ENCODE results near the gene FEM1C. TPM values are rescaled to one million over a fixed set of nuclear protein-coding genes. Genes with fewer than 3 reads are reported as not detected.

FEM1C gene
- total RNA-seq, 4 donors from 2014 or later, result 18.9 to 39.4 (median 33.7) TPM

DNA sequence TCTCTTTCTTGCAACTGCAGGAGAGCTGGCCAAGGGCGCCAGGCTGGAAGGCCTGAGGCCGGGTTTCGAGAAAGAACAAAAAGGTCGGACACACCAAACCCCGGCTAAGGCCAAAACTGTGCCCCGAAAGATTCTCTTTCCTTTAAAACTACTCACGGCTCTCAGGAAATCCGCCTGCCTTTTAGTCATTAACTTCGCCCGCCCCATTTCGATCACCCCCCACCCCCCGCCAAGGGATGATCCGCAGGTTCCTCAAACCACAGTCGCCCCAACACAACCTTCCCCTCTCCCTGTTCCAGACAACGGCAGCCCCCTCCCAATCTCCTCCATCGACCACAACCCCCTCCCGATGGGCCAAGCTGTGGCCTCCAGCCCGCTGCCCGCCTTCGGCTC lies 536 bp downstream of the FEM1C start:
- DNase-seq (peak in 1 of 2 donors; percentile 57), ATAC-seq (peak; percentile 34 to 42)
- H3K27me3 ChIP-seq, result no peaks in the 10 kb centered on the region
- TF ChIP-seq, protein P1, sequence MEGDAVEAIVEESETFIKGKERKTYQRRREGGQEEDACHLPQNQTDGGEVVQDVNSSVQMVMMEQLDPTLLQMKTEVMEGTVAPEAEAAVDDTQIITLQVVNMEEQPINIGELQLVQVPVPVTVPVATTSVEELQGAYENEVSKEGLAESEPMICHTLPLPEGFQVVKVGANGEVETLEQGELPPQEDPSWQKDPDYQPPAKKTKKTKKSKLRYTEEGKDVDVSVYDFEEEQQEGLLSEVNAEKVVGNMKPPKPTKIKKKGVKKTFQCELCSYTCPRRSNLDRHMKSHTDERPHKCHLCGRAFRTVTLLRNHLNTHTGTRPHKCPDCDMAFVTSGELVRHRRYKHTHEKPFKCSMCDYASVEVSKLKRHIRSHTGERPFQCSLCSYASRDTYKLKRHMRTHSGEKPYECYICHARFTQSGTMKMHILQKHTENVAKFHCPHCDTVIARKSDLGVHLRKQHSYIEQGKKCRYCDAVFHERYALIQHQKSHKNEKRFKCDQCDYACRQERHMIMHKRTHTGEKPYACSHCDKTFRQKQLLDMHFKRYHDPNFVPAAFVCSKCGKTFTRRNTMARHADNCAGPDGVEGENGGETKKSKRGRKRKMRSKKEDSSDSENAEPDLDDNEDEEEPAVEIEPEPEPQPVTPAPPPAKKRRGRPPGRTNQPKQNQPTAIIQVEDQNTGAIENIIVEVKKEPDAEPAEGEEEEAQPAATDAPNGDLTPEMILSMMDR (IDR thresholded peaks at IDR 0.05 in 4 of 5, conservative IDR thresholded peaks at IDR 0.05 in 1 of 5), result no peak
- no peak for TF ChIP-seq POLR2A (IDR thresholded peaks at IDR 0.05)
- in situ Hi-C loops (cut with MboI; ENCODE audit: low sequenced_read_pairs in 4 of 4) (loop anchor here in 2 of 4 donors (10.0 kb wide), 1 partner anchor 169 kb away; no protein-coding TSS in a partner anchor), intact Hi-C loops (cut with DNase I; ENCODE audit: low total_unique reads) (loop anchor here (1.0 to 5.0 kb wide), 5 partner anchors 83 to 298 kb away; partner anchors contain the start of genes AP3S1, ATG12 and TMED7)
- peaks cover 0 to 6% of the 10 kb centered on the region in 2 donors for H3K36me3 ChIP-seq
- H3K9me3 ChIP-seq, result no peaks in the 10 kb centered on the region
- peaks cover 24 to 28% of the 10 kb centered on the region in 2 donors for H3K4me1 ChIP-seq
- peak overlapping the region; percentile 96 to 99 (median 98) for H3K27ac ChIP-seq
- H3K4me3 ChIP-seq, result peak overlapping the region; percentile 85 to 96 (median 88)

DNA sequence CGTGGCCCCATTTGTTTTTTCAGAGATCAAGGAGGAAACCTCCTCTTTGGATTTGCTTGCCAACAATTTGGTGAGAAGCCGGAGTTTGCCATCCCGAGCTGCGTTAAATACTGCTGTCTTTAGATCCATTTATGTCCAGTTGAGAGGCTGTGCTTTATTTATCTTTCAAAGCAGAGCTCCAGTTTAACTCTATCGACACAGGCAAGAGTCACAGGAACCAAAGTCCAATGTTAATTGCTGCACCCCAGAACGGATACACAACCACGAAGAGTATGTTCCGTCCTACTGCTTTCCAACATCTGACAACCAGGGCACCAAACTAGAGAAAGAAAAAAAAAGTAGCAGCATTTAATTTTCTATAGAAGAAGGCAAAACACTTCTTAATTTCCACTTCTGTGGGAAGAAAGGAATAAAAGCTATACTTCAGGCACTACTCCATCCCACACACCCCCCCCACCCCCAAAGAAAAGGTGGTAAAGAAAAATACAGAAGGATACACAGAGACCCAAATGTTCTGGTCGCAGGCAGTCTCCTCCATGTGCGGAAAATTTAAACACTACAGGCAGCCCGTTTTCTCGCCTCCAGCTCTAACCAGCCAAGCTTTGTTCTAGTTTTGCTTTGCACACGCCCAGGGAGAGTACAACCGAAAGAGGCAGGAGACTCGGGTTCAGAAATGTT lies 1.1 kb downstream of the FEM1C start:
- Histone ChIP-seq H3K27ac (peak overlapping the region; percentile 96 to 99 (median 98)), H3K4me1 (peaks cover 30 to 33% of the 10 kb centered on the region in 2 donors), H3K27me3 (no peaks in the 10 kb centered on the region), H3K4me3 (peak overlapping the region; percentile 85 to 96 (median 88)), H3K9me3 (no peaks in the 10 kb centered on the region), H3K36me3 (peaks cover 0 to 6% of the 10 kb centered on the region in 2 donors)
- peak; percentile 38 to 48 for ATAC-seq
- DNase-seq, result peak in 1 of 2 donors; percentile 26
- in situ Hi-C loops (cut with MboI; ENCODE audit: low sequenced_read_pairs in 4 of 4), result loop anchor here in 2 of 4 donors (10.0 kb wide), 1 partner anchor 169 kb away; no protein-coding TSS in a partner anchor
- TF ChIP-seq POLR2A (IDR thresholded peaks at IDR 0.05), result no peak
- TF ChIP-seq, protein P1 (IDR thresholded peaks at IDR 0.05 in 4 of 5, conservative IDR thresholded peaks at IDR 0.05 in 1 of 5), result no peak
- intact Hi-C loops (cut with DNase I; ENCODE audit: low total_unique reads), result loop anchor here (1.0 to 5.0 kb wide), 6 partner anchors 83 to 299 kb away; partner anchors contain the start of genes AP3S1, ATG12 and TMED7

DNA sequence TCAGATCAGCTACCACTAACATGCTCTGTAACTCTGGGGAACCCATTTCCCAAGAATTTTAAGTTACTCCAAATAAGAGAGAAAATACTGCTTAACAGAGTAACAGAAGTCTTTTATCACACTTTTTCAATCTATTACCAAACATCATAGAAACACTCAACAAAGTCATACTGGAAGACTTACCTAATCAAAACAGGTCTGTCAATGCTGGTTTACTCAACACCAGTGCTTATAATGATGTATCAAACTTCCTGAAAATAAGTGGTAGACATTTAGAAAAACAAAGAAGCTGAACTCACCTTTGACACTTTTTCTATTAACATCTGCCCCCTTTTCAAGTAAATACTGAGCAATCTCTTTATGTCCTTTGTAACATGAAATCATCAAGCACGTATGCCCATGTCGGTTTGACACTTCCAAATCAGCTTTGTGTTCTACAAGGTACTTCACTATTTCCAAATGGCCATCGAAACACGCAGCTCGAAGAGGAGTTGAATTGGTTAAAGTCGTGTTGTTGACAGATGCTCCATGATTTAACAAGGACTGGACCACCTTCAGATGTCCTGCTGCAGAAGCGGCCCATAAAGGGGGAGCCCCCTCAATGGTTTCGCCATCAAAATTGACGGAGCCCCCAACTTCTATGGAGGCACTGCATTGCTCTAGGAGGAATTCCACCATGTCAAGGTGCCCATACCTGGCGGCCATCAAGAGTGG lies 1.8 kb downstream of the FEM1C start:
- TF ChIP-seq, protein P1 (IDR thresholded peaks at IDR 0.05 in 4 of 5, conservative IDR thresholded peaks at IDR 0.05 in 1 of 5), result no peak
- TF ChIP-seq POLR2A (IDR thresholded peaks at IDR 0.05), result no peak
- H3K27ac ChIP-seq, result peak overlapping the region; percentile 96 to 99 (median 98)
- peaks cover 0 to 6% of the 10 kb centered on the region in 2 donors for H3K36me3 ChIP-seq
- H3K27me3 ChIP-seq, result no peaks in the 10 kb centered on the region
- DNase-seq, result no peak
- in situ Hi-C loops (cut with MboI; ENCODE audit: low sequenced_read_pairs in 4 of 4), result loop anchor here in 2 of 4 donors (10.0 kb wide), 1 partner anchor 168 kb away; no protein-coding TSS in a partner anchor
- peaks cover 37 to 40% of the 10 kb centered on the region in 2 donors for H3K4me1 ChIP-seq
- peak overlapping the region; percentile 85 to 96 (median 88) for H3K4me3 ChIP-seq
- intact Hi-C loops (cut with DNase I; ENCODE audit: low total_unique reads), result loop anchor here (2.0 to 5.0 kb wide), 3 partner anchors 82 to 299 kb away; partner anchors contain the start of genes AP3S1, ATG12 and TMED7
- no peaks in the 10 kb centered on the region for H3K9me3 ChIP-seq
- no peak for ATAC-seq

DNA sequence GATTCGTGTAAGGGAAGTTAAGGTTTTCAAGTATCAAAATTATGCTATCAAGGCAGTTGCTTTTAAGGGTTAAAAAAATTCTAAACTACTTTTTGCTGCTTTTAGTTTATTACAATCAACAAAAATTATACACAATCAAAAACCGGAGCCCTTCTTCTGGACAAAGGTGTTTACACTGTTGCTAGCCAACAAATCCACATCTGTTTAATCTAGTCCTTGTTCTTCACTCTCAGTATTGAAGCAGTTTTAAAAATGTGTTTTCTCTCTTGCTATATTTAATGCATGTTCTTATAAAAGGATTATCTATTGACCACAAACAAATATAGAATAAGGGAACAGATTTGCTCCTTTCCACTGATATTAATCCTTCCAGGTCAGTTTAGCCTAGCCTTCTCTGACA lies 2.5 kb downstream of the FEM1C start:
- peak overlapping the region; percentile 96 to 99 (median 98) for H3K27ac ChIP-seq
- no peaks in the 10 kb centered on the region for H3K9me3 ChIP-seq
- peaks cover 44 to 47% of the 10 kb centered on the region in 2 donors for H3K4me1 ChIP-seq
- no peaks in the 10 kb centered on the region for H3K27me3 ChIP-seq
- in situ Hi-C loops (cut with MboI; ENCODE audit: low sequenced_read_pairs in 4 of 4) (loop anchor here in 2 of 4 donors (10.0 kb wide), 1 partner anchor 167 kb away; no protein-coding TSS in a partner anchor), intact Hi-C loops (cut with DNase I; ENCODE audit: low total_unique reads) (loop anchor here (2.0 to 5.0 kb wide), 3 partner anchors 81 to 300 kb away; partner anchors contain the start of genes AP3S1, ATG12 and TMED7)
- peak overlapping the region; percentile 85 to 96 (median 88) for H3K4me3 ChIP-seq
- no peak for ATAC-seq
- no peak for DNase-seq
- H3K36me3 ChIP-seq, result peaks cover 0 to 6% of the 10 kb centered on the region in 2 donors
- TF ChIP-seq, protein P1 (IDR thresholded peaks at IDR 0.05 in 4 of 5, conservative IDR thresholded peaks at IDR 0.05 in 1 of 5), result no peak
- TF ChIP-seq POLR2A (IDR thresholded peaks at IDR 0.05), result no peak
